ENCODE measurements around the gene CMC1. TPM values are rescaled to one million over a fixed set of nuclear protein-coding genes. Genes with fewer than 3 reads are reported as not detected.
A peak's percentile ranks its signal among the peaks of the same experiment; 100 is the strongest.

Gene CMC1
- polyA plus RNA-seq, 1 donor: 31.7 TPM

- Histone ChIP-seq H3K27me3 (ENCODE audit: control insufficient read depth, insufficient read depth, low read length) (no peaks in the 10 kb centered on the region), H3K4me3 (ENCODE audit: low read length) (peak within 1 kb of the TSS; percentile 78), H3K9me3 (ENCODE audit: control insufficient read depth, low read depth, low read length) (peaks cover 4% of the 10 kb centered on the region), H3K27ac (ENCODE audit: low read length) (peak within 1 kb of the TSS; percentile 98), H3K4me1 (ENCODE audit: control insufficient read depth, insufficient read depth, low read length) (peaks cover 7% of the 10 kb centered on the region), H3K36me3 (ENCODE audit: control insufficient read depth, insufficient read depth, low read length) (peaks cover 3% of the 10 kb centered on the region)
- no CpG with 5 or more reads among the region's 83 CpGs for WGBS (ENCODE audit: insufficient coverage, low lambda C conversion rate)
- peak; percentile 97 to 98 for DNase-seq
Measured at GRCh38 chr3:28348629-28349468, 107.4 kb downstream of the CMC1 start, which contains the start of the genes AZI2 and ZCWPW2. AZI2 (minus strand) TSS chr3:28348824; CDS start chr3:28340617, 8,207 bp downstream. ZCWPW2 (plus strand) TSS chr3:28348721; CDS start chr3:28413069, 64,348 bp downstream.

GRCh38 chr3:28349469-28350000 lies 108.1 kb downstream of the CMC1 start:
- H3K4me1 ChIP-seq (ENCODE audit: control insufficient read depth, insufficient read depth, low read length): peaks cover 7% of the 10 kb centered on the region
- no peak for DNase-seq
- peaks cover 3% of the 10 kb centered on the region for H3K36me3 ChIP-seq (ENCODE audit: control insufficient read depth, insufficient read depth, low read length)
- 50% methylated on average over 4 of the region's 13 CpGs for WGBS (ENCODE audit: insufficient coverage, low lambda C conversion rate)
- H3K4me3 ChIP-seq (ENCODE audit: low read length): peak overlapping the region; percentile 78
- no peaks in the 10 kb centered on the region for H3K27me3 ChIP-seq (ENCODE audit: control insufficient read depth, insufficient read depth, low read length)
- H3K27ac ChIP-seq (ENCODE audit: low read length): peak overlapping the region; percentile 98
- peaks cover 4% of the 10 kb centered on the region for H3K9me3 ChIP-seq (ENCODE audit: control insufficient read depth, low read depth, low read length)

Other genes with a start within 250 kb of the CMC1 start
- gene ZCWPW2, start 107.1 kb downstream of the CMC1 start, polyA plus RNA-seq: 0.69 TPM
- gene AZI2, start 107.2 kb downstream of the CMC1 start, polyA plus RNA-seq: 49.3 TPM

All from large intestine (tissue), 3 donors.